Measurements from ENCODE around the gene LRIG1. TPM values are rescaled to one million over a fixed set of nuclear protein-coding genes. Genes with fewer than 3 reads are reported as not detected.

Gene LRIG1
- total and polyA plus RNA-seq, 9 of the 15 experiments (the other 6 are each of a cell fraction or from before 2014, with no cell fraction given): 0.05 to 0.38 (median 0.13) TPM; not detected in 3

DNA sequence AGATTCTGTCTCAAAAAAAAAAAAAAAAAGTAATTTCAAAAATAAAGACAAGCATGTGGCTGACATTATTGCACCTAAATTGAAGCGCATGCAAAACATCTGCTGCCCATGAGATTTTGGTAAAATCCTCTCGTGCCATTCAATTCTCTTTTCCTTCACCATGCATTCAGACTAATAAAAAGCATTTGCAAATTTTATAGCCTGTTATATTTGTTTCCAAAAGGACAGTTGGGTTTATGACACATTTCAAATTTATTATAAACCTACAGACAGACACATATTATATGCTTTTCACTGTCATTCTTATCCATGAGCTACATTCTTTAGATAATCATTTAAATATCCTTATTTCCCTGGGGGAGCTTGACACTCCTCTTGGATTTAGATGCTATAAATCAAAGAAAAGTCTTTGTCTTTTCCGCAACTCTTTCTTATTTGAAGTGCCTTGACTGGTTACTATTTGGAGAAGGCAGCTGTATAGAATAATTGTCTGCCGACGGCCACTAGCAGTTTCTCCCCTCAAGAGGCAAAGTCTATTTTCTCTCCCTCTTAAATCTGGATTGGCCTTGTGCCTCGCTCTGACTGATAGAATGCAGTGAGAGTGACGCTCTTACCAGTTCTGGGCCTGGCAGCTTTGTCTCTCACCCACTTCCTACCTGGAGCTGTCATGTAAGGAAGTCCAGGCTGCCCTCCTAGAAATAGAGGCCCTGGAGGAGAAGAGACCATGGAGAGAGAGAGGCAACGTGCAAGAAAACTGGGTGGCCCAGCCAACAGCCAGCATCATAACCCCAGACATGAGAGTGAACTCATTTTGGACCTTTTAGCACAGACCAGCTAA lies 6.8 kb upstream of the LRIG1 start:
- ATAC-seq (no peak), DNase-seq (ENCODE audit: extremely low read depth in 1 of 4, low spot score in 3 of 4) (no peak), FAIRE-seq (no peak)
- H4K20me1 ChIP-seq (replicated peaks; ENCODE audit: control insufficient read depth, insufficient read depth, low read length): no peaks in the 10 kb centered on the region
- POLR2A ChIA-PET: interaction anchor here (1.1 kb wide), 1 partner anchor 18 kb away, joined by 3 read pairs; no protein-coding TSS in a partner anchor
- no peaks in the 10 kb centered on the region for H3K27me3 ChIP-seq (ENCODE audit: control insufficient read depth in 2 of 2, insufficient read depth in 2 of 2, low read length in 2 of 2)
- intact Hi-C loops (cut with micrococcal nuclease) (loop anchor here (10.0 kb wide), 1 partner anchor 57 kb away; no protein-coding TSS in a partner anchor), in situ Hi-C loops (cut with MboI) (no loop called here)
- no peaks in the 10 kb centered on the region for H3K9me3 ChIP-seq (replicated peaks; ENCODE audit: control insufficient read depth, insufficient read depth, low read depth, low read length)
- CTCF ChIA-PET (ENCODE audit: low intra/inter-chr PET ratio): no interaction called here
- no peaks in the 10 kb centered on the region for H3K9me1 ChIP-seq (ENCODE audit: control insufficient read depth, insufficient read depth, low read length)
- H3K4me1 ChIP-seq (replicated peaks in 1 of 2; ENCODE audit: control insufficient read depth in 2 of 2, insufficient read depth in 2 of 2, low read length in 2 of 2): no peaks in the 10 kb centered on the region
- H3K4me3 ChIP-seq: no peak overlapping the region
- H3K9ac ChIP-seq (ENCODE audit: insufficient read depth in 1 of 2, low read depth in 2 of 2, low read length in 2 of 2): no peak overlapping the region
- 4% methylated on average over 7 of the region's 8 CpGs for WGBS (ENCODE audit: insufficient coverage, low coverage, missing lambda C conversion rate)
- no peak overlapping the region for H2AFZ ChIP-seq (ENCODE audit: low read depth, low read length)
- no peak overlapping the region for H3K27ac ChIP-seq (ENCODE audit: extremely low read depth, low read depth, low read length)
- BruUV-seq (replicated peaks): no TSS peak
- H3K4me2 ChIP-seq (ENCODE audit: insufficient read depth, low read length): no peak overlapping the region
- no peaks in the 10 kb centered on the region for H3K79me2 ChIP-seq (ENCODE audit: control insufficient read depth, insufficient read depth, low read length)
- no peaks in the 10 kb centered on the region for H3K36me3 ChIP-seq (ENCODE audit: control insufficient read depth, insufficient read depth, low read length)
- no peak for TF ChIP-seq CTBP1 (IDR thresholded peaks at IDR 0.05; ENCODE audit: borderline replicate concordance)
- TF ChIP-seq CBX2 (IDR thresholded peaks at IDR 0.05; ENCODE audit: insufficient read depth, low read length, poor library complexity, severe bottlenecking): no peak
- TF ChIP-seq ZNF655 (CRISPR knock-in tag; IDR thresholded peaks at IDR 0.05): no peak
- TF ChIP-seq TAF15 (IDR thresholded peaks at IDR 0.05; ENCODE audit: low read depth, low read length): no peak
- no peak for TF ChIP-seq ZNF398 (CRISPR knock-in tag; IDR thresholded peaks at IDR 0.05)
- TF ChIP-seq E2F8 (IDR thresholded peaks at IDR 0.05; ENCODE audit: low read depth, partially characterized antibody): no peak
- TF ChIP-seq POLR3G (IDR thresholded peaks at IDR 0.05; ENCODE audit: extremely low read depth, insufficient read length, insufficient replicate concordance): no peak
- no peak for TF ChIP-seq PCBP1 (IDR thresholded peaks at IDR 0.05; ENCODE audit: low read depth, low read length, poor library complexity, severe bottlenecking)
- no peak for TF ChIP-seq USF1 (CRISPR knock-in tag; IDR thresholded peaks at IDR 0.05)
- no peak for TF ChIP-seq CHD4 (IDR thresholded peaks at IDR 0.05; ENCODE audit: insufficient read depth, insufficient replicate concordance, low read depth, low read length, poor library complexity, severe bottlenecking)
- TF ChIP-seq ZNF586 (CRISPR knock-in tag; conservative IDR thresholded peaks at IDR 0.05): no peak
- TF ChIP-seq C11orf30 (IDR thresholded peaks at IDR 0.05; ENCODE audit: low read depth): no peak
- no peak for TF ChIP-seq HDAC2 (IDR thresholded peaks at IDR 0.05)
